ENCODE data around the gene DNAI2.

DNA sequence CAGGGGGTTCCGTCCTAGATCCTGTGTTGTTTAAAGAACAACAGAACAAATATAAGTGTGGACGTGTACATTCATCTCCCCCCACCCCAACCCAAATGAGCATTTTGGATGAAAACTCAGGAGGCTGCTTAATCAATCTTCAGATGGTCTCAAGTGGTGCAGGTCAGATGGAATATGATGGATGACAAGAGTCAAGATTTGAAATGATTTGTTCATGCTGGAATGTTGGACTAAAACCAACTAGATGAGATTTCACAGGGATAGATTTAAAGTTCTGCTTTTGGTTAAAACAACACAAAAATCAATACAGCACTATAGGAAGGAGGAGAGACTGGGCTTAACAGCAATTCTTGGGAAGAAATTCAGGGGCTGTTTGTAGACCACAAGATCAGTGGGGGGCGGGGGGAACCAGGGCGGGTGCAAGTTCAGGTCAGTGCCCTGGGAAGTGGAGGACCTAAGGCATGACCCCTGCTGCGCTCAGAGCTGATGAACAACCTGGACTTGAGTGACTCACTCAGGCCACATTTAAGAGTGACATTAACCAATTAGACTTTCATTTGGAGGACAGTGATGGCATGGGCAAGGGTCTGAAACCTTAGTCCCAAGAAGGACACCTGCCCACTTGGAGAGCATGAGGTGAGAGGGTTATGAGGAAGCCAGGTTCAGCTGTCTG, 45.6 kb upstream of the DNAI2 start:
- TF ChIP-seq CTCF (conservative IDR thresholded peaks at IDR 0.05; ENCODE audit: low read length) (no peak), EZH2phosphoT487 (IDR thresholded peaks at IDR 0.05; ENCODE audit: borderline replicate concordance) (no peak)

Data from Loucy (cell line).